NOMO-1 treated with dmso at 0.1 percent for 144 hours (cell line): Measurements from ENCODE around the gene PTAFR.

ENCODE experiments used
- DNase-seq: peaks from one replicate; lab custom pipeline; 2025; ENCODE audit not compliant: unreplicated experiment; lab: John Stamatoyannopoulos, UW

Gene PTAFR, protein sequence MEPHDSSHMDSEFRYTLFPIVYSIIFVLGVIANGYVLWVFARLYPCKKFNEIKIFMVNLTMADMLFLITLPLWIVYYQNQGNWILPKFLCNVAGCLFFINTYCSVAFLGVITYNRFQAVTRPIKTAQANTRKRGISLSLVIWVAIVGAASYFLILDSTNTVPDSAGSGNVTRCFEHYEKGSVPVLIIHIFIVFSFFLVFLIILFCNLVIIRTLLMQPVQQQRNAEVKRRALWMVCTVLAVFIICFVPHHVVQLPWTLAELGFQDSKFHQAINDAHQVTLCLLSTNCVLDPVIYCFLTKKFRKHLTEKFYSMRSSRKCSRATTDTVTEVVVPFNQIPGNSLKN

DNA sequence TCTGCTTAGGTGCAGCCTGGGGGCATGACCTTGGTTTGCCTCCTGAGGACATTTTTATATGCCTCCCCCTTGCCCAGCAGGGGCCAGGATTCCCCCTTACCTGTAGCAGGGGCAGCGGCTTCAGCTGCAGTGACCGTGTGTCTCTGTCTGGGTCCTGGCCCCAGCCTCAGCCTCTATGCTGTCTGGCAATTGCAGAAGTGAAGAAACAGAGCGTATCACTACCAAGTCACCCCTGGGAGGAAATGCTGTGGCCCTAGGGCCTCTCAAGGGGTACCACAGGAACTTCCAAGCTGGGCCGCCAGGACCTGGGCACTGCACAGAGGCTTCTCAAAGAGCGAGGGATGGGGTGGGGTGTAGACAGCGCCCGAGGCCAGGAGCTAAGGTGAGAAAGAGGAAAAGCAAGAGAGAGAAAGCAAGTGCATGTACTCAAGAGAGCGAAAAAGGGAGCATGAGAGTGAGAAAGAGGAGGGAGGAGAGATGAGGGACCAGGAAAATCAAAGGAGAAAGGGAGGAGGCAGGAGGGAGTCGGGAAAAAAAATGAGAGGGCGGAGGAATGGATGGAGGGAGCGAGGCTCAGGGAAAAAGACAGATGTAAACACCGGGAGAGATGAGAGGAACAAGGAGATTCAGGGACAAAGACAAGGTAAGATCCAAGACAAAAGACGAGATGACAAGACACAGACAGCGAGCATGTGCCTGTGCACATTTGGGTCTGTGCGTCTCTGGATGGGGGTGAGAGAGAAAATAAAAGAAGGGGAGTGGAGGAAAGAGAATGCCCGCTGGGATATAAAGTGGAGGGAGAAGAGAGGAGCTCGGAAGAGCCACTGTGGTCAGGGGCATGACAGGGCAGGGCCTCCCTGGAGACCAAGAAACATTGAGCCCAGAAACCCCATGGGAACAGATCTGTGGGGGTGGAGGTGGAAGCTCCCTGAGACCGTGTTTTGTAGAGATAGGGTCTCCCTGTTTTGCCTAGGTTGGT, at the start of gene PTAFR:
PTAFR (minus strand) TSS at position 199 of the 979 bp plus-strand sequence. CDS start 25,669 bp downstream, outside the sequence.
- peak; percentile 84 for DNase-seq

DNA sequence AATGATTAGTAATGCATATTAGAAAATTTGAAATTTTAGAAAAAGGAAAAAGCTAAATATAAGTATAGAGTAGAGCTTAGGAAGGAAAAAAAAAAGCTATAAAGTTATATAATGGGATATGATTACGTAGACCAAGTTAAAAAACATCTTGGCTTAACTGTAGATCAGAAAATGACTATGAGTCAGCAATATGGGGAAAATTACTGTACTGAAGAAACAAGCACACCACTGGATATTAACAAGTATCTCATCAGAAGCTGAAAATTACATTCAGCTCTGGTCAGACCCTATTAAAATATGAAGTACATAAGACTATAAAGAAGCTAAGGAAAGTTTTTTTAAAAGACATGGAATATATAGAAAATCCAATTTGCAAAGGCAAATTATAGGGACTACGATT, 36.8 kb upstream of the PTAFR start:
- no peak for DNase-seq

GRCh38 chr1:28209700-28210099, 33.2 kb upstream of the PTAFR start:
- no peak for DNase-seq

- peak; percentile 31 for DNase-seq
These were observed 32.4 kb upstream of the PTAFR start for GRCh38 chr1:28208818-28209441.

- DNase-seq = no peak
These were observed 28.8 kb upstream of the PTAFR start for GRCh38 chr1:28205243-28205642.

DNA sequence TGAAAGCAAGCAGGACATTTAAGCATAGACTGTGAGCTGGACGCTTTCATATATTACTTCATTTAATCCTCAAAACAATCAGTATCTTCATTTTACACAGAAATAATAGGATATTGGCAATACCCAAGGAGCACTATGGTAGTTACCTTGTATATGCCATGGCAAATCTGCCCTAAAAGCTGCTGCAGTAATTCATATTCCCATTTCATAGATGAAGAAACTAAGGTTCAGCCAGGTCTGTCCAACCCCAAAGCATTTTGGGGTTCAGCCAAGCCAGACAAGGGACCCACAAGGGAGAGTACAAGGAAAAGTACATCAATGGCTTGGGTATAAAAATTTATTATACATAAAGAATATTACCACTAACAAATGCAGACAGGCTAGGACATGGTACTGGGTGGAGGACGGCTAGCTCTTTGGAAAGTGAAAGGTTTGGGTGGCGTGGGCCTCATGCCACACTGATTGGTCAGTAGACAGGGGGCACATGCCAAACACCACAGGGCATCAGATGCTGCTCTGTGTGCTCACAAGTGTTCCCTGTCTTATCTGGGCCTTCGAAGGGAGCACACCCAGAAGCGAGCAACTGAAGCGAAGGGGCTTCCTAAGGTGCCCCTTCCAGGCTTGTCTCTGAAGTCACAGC, 23.9 kb upstream of the PTAFR start:
- no peak for DNase-seq

- DNase-seq = no peak
These were observed 23.1 kb upstream of the PTAFR start for GRCh38 chr1:28199328-28200233.

GRCh38 chr1:28197682-28198415, 21.4 kb upstream of the PTAFR start:
- DNase-seq = no peak

- no peak for DNase-seq
These were observed 19.8 kb upstream of the PTAFR start for GRCh38 chr1:28196330-28196729.

- DNase-seq = no peak
These were observed 19.3 kb upstream of the PTAFR start for GRCh38 chr1:28195780-28196179.

DNA sequence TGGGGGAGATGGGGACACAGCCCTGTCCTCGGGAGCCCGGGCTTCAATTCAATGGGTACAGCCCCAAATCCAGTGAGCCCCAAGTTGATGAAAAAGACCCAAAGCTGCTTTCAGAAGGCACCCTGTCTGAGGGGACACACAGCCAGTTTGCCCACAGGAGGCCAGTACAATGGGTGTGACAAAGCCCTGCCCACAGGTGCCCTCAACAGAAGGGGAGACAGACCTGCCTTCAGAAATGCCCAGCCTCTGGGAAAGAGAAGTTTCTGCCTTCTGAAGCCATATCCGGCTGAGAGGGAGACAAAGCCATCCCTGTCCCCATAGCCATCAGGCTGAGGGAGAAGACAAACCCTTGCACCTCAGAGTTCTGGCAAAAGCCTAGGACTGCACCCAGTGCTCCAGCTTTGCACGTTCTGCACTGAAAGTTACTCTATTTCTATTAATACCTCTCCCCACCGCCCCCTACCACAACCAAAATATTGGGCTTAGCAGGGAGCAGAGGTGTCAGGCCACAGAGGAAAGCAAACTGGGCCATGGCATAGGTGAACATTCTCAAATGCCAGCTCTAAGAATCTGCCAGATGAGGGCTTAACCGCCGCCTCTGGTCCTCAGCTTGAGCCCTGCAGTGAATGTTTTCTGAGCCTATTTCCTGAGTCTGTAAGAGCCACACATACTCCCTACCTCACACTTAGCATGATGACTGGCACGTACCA, 18.0 kb upstream of the PTAFR start:
- no peak for DNase-seq

GRCh38 chr1:28193701-28194161, 17.2 kb upstream of the PTAFR start:
- no peak for DNase-seq

GRCh38 chr1:28190996-28191645, 14.6 kb upstream of the PTAFR start:
- no peak for DNase-seq

DNA sequence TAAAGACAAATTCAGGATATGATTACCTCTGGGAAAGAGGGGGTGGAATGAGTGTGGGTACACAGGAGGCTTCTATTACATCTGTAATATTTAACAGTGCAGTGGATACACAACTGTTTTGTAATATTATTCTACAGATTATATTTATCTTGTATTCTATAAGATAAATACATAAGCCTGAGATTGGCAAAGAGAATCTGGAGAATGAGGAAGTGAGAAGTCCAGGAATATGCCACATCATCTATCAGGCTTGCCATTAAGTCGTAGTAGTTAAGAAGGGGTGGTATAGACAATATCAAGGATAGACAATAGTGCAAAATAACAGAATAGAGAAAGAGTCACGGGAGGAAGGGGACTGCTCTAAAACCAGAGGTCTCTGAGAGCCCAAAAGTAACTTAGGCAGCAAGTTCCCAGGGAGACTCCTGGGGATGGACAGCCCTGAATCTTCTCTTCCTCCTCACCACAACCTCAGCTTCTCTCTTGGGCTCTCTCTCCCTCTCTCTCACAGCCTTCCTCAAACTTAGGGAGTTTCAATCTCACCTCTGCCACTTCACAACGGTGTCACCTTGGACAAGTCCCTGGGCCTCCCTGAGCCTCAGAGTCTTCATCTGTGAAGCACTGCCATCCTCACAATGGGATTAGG, 14.0 kb upstream of the PTAFR start:
- no peak for DNase-seq

GRCh38 chr1:28185071-28185470, 8.6 kb upstream of the PTAFR start:
- no peak for DNase-seq

GRCh38 chr1:28180306-28181305, 4.1 kb upstream of the PTAFR start:
- DNase-seq = no peak
